ENCODE measurements around the gene NPHP4. TPM values are rescaled to one million over a fixed set of nuclear protein-coding genes. Genes with fewer than 3 reads are reported as not detected.

Gene NPHP4
- polyA plus RNA-seq, 1 of the 3 experiments (the other 2 are of a cell fraction): 7.0 TPM

DNA sequence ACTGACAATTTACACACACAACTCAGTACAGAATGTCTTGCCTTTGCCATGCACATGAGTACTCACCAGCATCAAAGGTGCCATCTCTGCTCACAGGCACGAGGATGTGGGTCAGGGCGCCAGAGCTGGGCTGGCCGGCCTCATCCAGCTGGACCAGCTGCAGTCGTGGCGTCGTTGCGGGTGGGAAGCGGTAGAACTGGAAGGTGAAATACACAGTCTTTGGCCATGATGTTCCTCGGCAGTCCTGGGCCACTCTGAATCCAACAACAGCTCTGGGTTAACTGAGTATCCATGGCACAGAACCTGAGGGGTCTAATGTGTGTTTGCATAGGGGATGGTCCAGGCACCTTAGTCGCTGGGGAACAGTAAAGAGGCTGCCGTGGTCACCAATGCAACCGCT lies 87.7 kb downstream of the NPHP4 start (continued):
- TF ChIP-seq JUND (IDR thresholded peaks at IDR 0.05): no peak
- TF ChIP-seq, protein P1, sequence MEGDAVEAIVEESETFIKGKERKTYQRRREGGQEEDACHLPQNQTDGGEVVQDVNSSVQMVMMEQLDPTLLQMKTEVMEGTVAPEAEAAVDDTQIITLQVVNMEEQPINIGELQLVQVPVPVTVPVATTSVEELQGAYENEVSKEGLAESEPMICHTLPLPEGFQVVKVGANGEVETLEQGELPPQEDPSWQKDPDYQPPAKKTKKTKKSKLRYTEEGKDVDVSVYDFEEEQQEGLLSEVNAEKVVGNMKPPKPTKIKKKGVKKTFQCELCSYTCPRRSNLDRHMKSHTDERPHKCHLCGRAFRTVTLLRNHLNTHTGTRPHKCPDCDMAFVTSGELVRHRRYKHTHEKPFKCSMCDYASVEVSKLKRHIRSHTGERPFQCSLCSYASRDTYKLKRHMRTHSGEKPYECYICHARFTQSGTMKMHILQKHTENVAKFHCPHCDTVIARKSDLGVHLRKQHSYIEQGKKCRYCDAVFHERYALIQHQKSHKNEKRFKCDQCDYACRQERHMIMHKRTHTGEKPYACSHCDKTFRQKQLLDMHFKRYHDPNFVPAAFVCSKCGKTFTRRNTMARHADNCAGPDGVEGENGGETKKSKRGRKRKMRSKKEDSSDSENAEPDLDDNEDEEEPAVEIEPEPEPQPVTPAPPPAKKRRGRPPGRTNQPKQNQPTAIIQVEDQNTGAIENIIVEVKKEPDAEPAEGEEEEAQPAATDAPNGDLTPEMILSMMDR (IDR thresholded peaks at IDR 0.05): no peak
- TF ChIP-seq SIN3A (IDR thresholded peaks at IDR 0.05; ENCODE audit: borderline replicate concordance, low read depth, low read length): no peak
- TF ChIP-seq RCOR1 (IDR thresholded peaks at IDR 0.05; ENCODE audit: low read length): no peak
- TF ChIP-seq POLR2AphosphoS5 (IDR thresholded peaks at IDR 0.05; ENCODE audit: low read depth, low read length): no peak
- TF ChIP-seq, protein P2, sequence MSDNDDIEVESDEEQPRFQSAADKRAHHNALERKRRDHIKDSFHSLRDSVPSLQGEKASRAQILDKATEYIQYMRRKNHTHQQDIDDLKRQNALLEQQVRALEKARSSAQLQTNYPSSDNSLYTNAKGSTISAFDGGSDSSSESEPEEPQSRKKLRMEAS (IDR thresholded peaks at IDR 0.05; ENCODE audit: low read depth): no peak
- no peak for TF ChIP-seq GABPA (IDR thresholded peaks at IDR 0.05; ENCODE audit: low read depth)
- TF ChIP-seq TAF1 (IDR thresholded peaks at IDR 0.05; ENCODE audit: borderline replicate concordance, low read depth, low read length): no peak

DNA sequence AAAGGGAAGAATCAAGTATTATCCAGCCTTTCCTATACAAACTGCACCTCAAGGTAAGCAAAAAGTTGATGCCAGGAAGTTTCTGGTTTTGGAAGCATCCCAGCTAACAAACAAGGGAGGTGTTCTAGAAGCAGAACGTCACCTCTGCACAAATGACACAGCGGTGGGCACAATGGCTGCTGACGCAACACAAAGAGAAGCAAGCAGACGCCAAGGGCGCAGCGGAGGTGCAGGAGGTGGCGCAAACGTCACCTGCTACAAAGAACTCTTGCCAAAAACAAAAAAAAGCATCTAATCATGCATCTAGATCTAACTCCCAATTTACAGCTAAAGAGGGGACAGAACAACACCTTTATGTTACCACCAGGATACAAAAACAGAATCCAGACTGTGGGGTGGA lies 88.5 kb downstream of the NPHP4 start:
- Histone ChIP-seq H3K9me2 (no peaks in the 10 kb centered on the region), H3K79me2 (ENCODE audit: insufficient read depth) (no peaks in the 10 kb centered on the region), H3K27ac (ENCODE audit: low read depth in 2 of 2, low read length in 1 of 2) (no peak overlapping the region), H3K36me3 (replicated peaks in 1 of 2; ENCODE audit: control insufficient read depth in 1 of 2, insufficient read depth in 2 of 2, low read length in 1 of 2) (peaks cover 0 to 19% of the 10 kb centered on the region in 2 experiments), H3K4me3 (ENCODE audit: low read depth in 2 of 2, low read length in 1 of 2) (no peak overlapping the region), H4K20me1 (ENCODE audit: insufficient read depth) (no peaks in the 10 kb centered on the region), H2AFZ (ENCODE audit: low read depth) (no peak overlapping the region), H3K4me1 (ENCODE audit: control insufficient read depth in 1 of 2, insufficient read depth in 2 of 2, low read depth in 1 of 2, low read length in 1 of 2) (no peaks in the 10 kb centered on the region), H3K4me2 (no peak overlapping the region), H3K9me3 (no peaks in the 10 kb centered on the region), H3F3A (replicated peaks; ENCODE audit: insufficient read depth) (no peaks in the 10 kb centered on the region), H3K27me3 (ENCODE audit: insufficient read depth) (no peaks in the 10 kb centered on the region), H3K9ac (no peak overlapping the region)
- TF ChIP-seq FOSL2 (IDR thresholded peaks at IDR 0.05; ENCODE audit: borderline replicate concordance, low read depth) (no peak), POLR2AphosphoS5 (IDR thresholded peaks at IDR 0.05; ENCODE audit: low read depth, low read length) (no peak), JUND (IDR thresholded peaks at IDR 0.05) (no peak), EZH2phosphoT487 (IDR thresholded peaks at IDR 0.05; ENCODE audit: borderline replicate concordance, low read depth) (no peak), NRF1 (IDR thresholded peaks at IDR 0.05; ENCODE audit: low read depth, low read length) (no peak), YY1 (IDR thresholded peaks at IDR 0.05; ENCODE audit: low read depth) (no peak), RCOR1 (IDR thresholded peaks at IDR 0.05; ENCODE audit: low read length) (no peak), GABPA (IDR thresholded peaks at IDR 0.05; ENCODE audit: low read depth) (no peak), FOXM1 (IDR thresholded peaks at IDR 0.05; ENCODE audit: low read depth) (no peak), SMC3 (IDR thresholded peaks at IDR 0.05; ENCODE audit: low read depth, low read length) (no peak), TAF1 (IDR thresholded peaks at IDR 0.05; ENCODE audit: borderline replicate concordance, low read depth, low read length) (no peak), SIN3A (IDR thresholded peaks at IDR 0.05; ENCODE audit: borderline replicate concordance, low read depth, low read length) (no peak), RAD21 (IDR thresholded peaks at IDR 0.05; ENCODE audit: low read length) (no peak)
- TF ChIP-seq, protein P1 (IDR thresholded peaks at IDR 0.05): no peak
- TF ChIP-seq, protein P3, sequence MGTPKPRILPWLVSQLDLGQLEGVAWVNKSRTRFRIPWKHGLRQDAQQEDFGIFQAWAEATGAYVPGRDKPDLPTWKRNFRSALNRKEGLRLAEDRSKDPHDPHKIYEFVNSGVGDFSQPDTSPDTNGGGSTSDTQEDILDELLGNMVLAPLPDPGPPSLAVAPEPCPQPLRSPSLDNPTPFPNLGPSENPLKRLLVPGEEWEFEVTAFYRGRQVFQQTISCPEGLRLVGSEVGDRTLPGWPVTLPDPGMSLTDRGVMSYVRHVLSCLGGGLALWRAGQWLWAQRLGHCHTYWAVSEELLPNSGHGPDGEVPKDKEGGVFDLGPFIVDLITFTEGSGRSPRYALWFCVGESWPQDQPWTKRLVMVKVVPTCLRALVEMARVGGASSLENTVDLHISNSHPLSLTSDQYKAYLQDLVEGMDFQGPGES (IDR thresholded peaks at IDR 0.05; ENCODE audit: low read depth, low read length): no peak
- TF ChIP-seq, protein P2 (IDR thresholded peaks at IDR 0.05; ENCODE audit: low read depth): no peak
- TF ChIP-seq, protein P4, sequence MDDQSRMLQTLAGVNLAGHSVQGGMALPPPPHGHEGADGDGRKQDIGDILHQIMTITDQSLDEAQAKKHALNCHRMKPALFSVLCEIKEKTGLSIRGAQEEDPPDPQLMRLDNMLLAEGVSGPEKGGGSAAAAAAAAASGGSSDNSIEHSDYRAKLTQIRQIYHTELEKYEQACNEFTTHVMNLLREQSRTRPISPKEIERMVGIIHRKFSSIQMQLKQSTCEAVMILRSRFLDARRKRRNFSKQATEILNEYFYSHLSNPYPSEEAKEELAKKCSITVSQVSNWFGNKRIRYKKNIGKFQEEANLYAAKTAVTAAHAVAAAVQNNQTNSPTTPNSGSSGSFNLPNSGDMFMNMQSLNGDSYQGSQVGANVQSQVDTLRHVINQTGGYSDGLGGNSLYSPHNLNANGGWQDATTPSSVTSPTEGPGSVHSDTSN (IDR thresholded peaks at IDR 0.05): no peak
- TF ChIP-seq, protein P5, sequence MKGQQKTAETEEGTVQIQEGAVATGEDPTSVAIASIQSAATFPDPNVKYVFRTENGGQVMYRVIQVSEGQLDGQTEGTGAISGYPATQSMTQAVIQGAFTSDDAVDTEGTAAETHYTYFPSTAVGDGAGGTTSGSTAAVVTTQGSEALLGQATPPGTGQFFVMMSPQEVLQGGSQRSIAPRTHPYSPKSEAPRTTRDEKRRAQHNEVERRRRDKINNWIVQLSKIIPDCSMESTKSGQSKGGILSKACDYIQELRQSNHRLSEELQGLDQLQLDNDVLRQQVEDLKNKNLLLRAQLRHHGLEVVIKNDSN (IDR thresholded peaks at IDR 0.05; ENCODE audit: borderline replicate concordance, low read depth): no peak
- TF ChIP-seq, protein P6, sequence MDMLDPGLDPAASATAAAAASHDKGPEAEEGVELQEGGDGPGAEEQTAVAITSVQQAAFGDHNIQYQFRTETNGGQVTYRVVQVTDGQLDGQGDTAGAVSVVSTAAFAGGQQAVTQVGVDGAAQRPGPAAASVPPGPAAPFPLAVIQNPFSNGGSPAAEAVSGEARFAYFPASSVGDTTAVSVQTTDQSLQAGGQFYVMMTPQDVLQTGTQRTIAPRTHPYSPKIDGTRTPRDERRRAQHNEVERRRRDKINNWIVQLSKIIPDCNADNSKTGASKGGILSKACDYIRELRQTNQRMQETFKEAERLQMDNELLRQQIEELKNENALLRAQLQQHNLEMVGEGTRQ (IDR thresholded peaks at IDR 0.05; ENCODE audit: borderline replicate concordance, low read depth, low read length): no peak
- ChIA-PET CTCF (interaction anchor here (1.2 to 5.2 kb wide), 2 partner anchors 13 to 160 kb away, joined by 3 to 44 read pairs; no protein-coding TSS in a partner anchor), POLR2A (no interaction called here)
- no peak for DNase-seq
- WGBS (ENCODE audit: low lambda C conversion rate): 97% methylated on average over 8 of the region's 8 CpGs
